ENCODE results near the gene TPRG1L. TPM values are rescaled to one million over a fixed set of nuclear protein-coding genes. Genes with fewer than 3 reads are reported as not detected.

The TPRG1L gene
- total RNA-seq, 1 experiment from 2014 or later = 24.0 TPM

GRCh38 chr1:3611170-3612019 is 13.4 kb upstream of the TPRG1L start, which contains the start of gene MEGF6:
TSS of gene MEGF6 (minus strand) at chr1:3611508. CDS start at chr1:3611268, 240 bp downstream.
- H2BK120ac ChIP-seq (ENCODE audit: low read depth, low read length, poor library complexity, severe bottlenecking) = no peak within 1 kb of the TSS
- peak within 1 kb of the TSS; percentile 49 for H3K14ac ChIP-seq (ENCODE audit: insufficient read depth, low read length)
- no peak within 1 kb of the TSS for H4K91ac ChIP-seq (ENCODE audit: insufficient read length, low read depth, low read length)
- peaks cover 24% of the 10 kb centered on the region for H3K27me3 Mint-ChIP-seq (ENCODE audit: low read depth)
- no peak within 1 kb of the TSS for H2BK20ac ChIP-seq (ENCODE audit: low read depth, low read length, poor library complexity, severe bottlenecking)
- no peaks in the 10 kb centered on the region; a peak in 1 of 5 replicates for H3K9me3 Mint-ChIP-seq
- H3K27me3 ChIP-seq (ENCODE audit: insufficient read depth, low read length) = no peaks in the 10 kb centered on the region; the same call in 1 of the 2 replicates
- H3K79me2 ChIP-seq (ENCODE audit: insufficient read depth, low read length) = no peaks in the 10 kb centered on the region
- peaks cover 36% of the 10 kb centered on the region in 2 experiments for H3K4me1 Mint-ChIP-seq
- no peaks in the 10 kb centered on the region for H4K20me1 ChIP-seq (ENCODE audit: control insufficient read depth, insufficient read depth, insufficient read length)
- WGBS (ENCODE audit: extremely low coverage, insufficient read length, low lambda C conversion rate) = no CpG with 5 or more reads among the region's 87 CpGs
- H2AK5ac ChIP-seq (ENCODE audit: insufficient read length, low read length) = no peak within 1 kb of the TSS
- H3K23me2 ChIP-seq (ENCODE audit: insufficient read length, low read depth, low read length, poor library complexity, severe bottlenecking) = peaks cover 5% of the 10 kb centered on the region
- peak within 1 kb of the TSS in 1 of 3 experiments; percentile 28; a peak in 1 of 7 replicates for H3K27ac Mint-ChIP-seq
- H2BK12ac ChIP-seq (ENCODE audit: insufficient read length, low read depth, low read length) = no peak within 1 kb of the TSS
- H3K9me3 ChIP-seq (ENCODE audit: control insufficient read depth, low read depth, low read length) = no peaks in the 10 kb centered on the region
- H3K9ac ChIP-seq (ENCODE audit: extremely low read depth, insufficient read length, low read length) = no peak within 1 kb of the TSS
- no peak within 1 kb of the TSS for H3K27ac ChIP-seq (ENCODE audit: insufficient read length, low read depth, low read length)
- no peaks in the 10 kb centered on the region for H3K79me1 ChIP-seq (ENCODE audit: insufficient read depth, low read depth, low read length, poor library complexity, severe bottlenecking)
- H4K8ac ChIP-seq (replicated peaks; ENCODE audit: insufficient read length, low read depth, low read length) = no peak within 1 kb of the TSS
- H4K5ac ChIP-seq (ENCODE audit: insufficient read length, low read depth, low read length) = no peak within 1 kb of the TSS
- H2BK15ac ChIP-seq (ENCODE audit: low read depth, low read length) = no peak within 1 kb of the TSS
- no peak within 1 kb of the TSS for H3K23ac ChIP-seq (ENCODE audit: insufficient read length, low read depth, low read length)
- H3K4me1 ChIP-seq (ENCODE audit: insufficient read depth, low read length) = no peaks in the 10 kb centered on the region; the same call in 1 of the 2 replicates
- peak within 1 kb of the TSS; percentile 75 to 91 for H3K4me3 Mint-ChIP-seq
- H3K4me2 ChIP-seq (ENCODE audit: insufficient read depth, insufficient read length, low read length) = peak within 1 kb of the TSS; percentile 34
- peak; percentile 98 for DNase-seq
- no peak within 1 kb of the TSS for H3K4ac ChIP-seq (ENCODE audit: low read depth, low read length)
- H2AFZ ChIP-seq (ENCODE audit: low read length) = no peak within 1 kb of the TSS
- no peak within 1 kb of the TSS for H2BK5ac ChIP-seq (ENCODE audit: insufficient read length, low read length)
- TF ChIP-seq CTCF (conservative IDR thresholded peaks at IDR 0.05) = no peak
- no peak within 1 kb of the TSS for H3K18ac ChIP-seq (ENCODE audit: insufficient read length, low read depth, low read length)
- H3T11ph ChIP-seq (ENCODE audit: low read length) = no peak within 1 kb of the TSS
- H3K36me3 Mint-ChIP-seq (ENCODE audit: insufficient read depth in 1 of 3, low read depth in 3 of 3) = no peaks in the 10 kb centered on the region; a peak in 1 of 7 replicates
- no peak within 1 kb of the TSS for H3K56ac ChIP-seq (ENCODE audit: insufficient read length, low read depth, low read length)

Data from H9 (cell line).